ENCODE results near the gene PDE4B.
"Not testable (repeated sequence)": the region's sequence is repeated elsewhere in the genome, so short reads cannot be mapped to it uniquely, and the experiment has no call there.

Gene PDE4B

DNA sequence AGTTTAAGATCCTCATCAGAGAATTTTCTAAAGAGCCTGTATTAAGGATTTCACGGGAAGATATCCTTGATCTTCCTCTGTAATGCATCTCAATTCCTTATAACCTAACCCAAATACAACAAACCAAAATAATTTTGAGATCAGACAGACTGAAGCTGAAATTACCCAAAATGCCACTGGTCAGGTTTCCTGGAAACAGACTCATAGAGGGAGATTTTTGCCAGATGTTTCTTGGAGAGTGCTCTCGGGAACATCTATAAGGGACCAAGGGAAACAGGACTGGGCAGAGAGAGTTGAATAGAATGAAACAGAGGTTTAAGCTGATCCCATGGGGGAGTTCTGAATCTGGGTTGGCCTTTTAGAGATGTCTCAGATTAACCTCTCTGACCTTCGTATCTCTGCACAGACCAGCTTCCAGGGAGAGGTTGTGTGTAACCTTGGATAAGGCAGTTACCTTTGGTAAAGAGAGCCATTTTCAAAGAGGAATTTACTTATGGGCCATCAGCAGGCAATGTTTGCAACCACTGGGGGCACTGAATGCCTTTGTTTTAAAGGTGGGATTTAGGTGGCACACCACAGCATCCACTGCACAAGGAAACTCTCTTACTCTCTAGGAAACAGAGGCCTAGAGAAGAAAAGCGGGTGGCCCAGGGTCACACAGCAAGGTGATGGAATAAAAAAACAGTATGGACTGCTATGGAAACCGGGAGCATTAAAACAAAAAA lies 610.5 kb downstream of the PDE4B start:
- DNase-seq = no peak

DNA sequence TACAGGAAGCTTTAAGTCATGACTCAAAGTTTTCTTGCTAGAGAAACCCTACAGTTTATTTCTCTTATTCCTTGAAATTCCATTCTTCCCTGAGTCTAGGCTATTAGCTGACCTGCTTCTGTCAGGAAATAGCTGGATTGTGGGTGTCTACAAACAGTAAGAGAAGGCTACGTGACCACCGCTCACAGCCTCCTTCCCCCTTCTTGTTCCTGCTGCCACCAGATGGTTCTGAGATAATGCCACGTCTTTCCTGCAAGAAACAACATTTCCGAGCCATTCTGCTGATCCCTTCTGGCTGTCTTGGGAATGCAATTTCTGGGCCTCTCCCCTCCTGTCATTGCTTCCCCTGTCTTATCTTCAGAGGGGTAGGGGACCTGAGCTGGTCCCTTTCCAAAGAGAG lies 612.4 kb downstream of the PDE4B start:
- no peak for DNase-seq

DNA sequence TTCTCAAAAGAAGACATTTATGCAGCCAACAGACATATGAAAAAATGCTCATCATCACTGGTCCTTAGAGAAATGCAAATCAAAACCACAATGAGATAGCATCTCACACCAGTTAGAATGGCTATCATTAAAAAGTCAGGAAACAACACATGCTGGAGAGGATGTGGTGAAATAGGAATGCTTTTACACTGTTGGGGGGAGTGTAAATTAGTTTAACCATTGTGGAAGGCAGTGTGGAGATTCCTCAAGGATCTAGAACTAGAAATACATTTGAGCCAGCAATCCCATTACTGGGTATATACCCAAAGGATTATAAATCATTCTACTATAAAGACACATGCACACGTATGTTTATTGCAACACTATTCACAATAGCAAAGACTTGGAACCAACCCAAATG lies 618.8 kb downstream of the PDE4B start:
- not testable (repeated sequence) for DNase-seq

DNA sequence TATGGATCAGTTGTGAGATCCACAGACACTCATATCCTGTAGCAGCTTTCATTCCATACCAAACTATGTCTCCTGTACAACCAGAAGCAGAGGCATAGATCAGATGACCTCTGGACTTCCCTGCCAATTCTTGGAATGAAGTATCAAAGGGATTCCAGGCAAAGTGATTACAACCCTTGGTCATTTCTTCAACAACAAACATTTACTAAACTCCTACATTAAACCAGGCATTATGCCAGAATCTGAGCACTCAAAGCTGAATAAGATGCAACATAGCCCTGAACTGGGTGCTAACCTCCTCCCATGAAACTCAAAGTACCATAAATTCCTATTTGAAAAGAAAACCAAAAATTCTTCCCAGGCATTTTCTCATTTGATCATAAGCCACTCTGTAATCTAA lies 620.0 kb downstream of the PDE4B start:
- no peak for DNase-seq

DNA sequence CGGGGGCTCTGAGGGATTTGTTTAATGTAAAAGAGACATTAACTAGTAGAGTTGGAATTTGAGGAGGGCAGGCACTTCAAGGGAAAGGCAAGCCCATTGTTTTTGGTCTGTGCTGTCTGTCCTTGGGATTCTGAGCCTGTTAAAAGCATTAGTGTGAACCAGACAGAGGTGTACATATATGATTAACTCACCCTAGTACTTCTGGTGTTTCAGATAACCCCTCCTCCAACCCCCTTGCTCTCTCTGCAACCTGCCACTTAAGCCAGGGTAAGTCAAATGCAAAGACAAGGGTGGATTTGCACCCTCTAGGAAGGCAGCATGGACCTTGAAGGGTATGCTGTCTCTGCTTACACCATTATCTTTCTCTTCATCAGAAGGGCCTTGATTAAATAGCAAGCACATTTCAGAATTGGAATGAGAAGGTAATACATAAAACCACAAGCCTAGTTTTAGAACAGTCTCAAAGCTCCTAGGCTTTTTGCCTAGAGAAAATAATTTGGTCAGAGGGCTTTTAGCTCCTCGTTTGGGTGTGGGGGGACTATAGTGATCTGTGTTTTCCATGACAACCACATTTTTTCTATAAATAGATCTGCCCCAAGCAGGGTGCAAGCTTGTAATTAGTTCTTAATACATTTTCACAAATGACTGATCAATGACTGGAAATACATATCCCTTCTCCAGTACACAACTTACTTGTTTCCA lies 620.6 kb downstream of the PDE4B start:
- DNase-seq = no peak

DNA sequence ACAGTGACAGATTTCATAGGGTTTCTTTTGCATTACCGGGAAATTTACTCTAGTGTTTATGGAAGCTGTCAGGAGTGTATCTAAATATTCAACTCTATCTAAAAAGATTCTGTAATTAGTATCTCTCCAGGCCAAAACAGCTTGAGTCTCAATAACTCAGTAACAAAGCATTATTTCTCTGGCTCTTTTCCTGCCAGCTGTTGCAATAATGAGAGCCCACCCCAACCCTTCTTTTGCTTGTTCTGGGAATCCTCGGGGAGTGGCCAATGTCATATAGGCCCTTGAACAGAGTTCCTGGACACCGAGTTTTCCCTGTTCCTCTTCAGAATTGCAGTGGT lies 621.1 kb downstream of the PDE4B start:
- no peak for DNase-seq

DNA sequence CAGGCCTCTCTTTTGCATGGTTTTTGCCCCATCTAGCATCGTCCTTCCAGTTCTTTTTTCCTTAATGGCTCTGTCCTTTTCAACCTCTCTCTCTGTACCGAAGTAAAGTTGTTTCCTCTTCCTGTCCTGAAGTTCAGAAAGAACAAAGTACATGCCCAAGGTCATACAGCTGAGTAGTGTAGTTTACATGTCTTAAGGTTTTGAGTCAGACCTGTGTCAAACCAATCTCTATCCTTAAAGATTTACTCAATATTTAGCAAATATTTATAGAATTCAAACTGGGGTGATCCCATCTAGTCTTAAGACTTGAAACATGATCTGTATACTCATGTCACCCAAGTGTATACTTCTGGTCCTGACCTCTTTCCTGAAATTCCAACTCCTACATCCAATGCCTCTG lies 622.6 kb downstream of the PDE4B start:
- DNase-seq = no peak

DNA sequence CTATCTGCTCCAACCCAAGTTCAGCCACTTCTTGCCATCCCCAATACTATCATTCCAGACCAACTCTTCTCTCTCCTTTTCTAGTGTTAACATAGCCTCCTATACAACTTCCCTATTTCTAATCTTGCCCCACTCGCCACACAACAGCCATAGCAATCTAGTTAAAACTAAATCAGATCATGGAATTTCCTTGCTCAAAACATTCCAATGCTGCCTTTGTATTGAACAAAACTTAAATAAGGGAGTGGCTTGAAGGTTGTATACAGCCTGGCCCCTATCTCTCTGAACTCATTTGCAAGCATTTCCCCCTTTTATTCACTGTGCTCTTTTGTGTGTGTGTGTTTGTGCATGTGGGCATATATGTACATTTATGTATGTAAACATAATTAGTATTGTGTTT lies 623.2 kb downstream of the PDE4B start:
- no peak for DNase-seq

DNA sequence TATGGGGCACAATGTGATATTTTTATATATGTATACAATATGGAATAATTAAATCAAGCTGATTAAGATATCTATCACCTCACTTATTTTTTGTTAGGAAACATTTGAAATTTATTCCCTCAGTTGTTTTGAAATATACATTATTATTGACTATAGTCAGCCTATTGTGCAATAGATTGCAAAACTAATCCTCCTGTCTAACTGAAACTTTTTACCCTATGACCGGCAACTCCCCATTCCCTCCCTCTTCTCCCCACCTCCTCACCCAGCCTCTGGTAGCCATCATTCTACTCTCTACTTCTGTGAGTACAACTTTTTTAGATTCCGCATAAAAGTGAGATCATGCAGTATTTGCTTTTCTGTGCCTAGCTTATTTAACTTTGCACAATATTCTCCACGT lies 623.6 kb downstream of the PDE4B start:
- no peak for DNase-seq

DNA sequence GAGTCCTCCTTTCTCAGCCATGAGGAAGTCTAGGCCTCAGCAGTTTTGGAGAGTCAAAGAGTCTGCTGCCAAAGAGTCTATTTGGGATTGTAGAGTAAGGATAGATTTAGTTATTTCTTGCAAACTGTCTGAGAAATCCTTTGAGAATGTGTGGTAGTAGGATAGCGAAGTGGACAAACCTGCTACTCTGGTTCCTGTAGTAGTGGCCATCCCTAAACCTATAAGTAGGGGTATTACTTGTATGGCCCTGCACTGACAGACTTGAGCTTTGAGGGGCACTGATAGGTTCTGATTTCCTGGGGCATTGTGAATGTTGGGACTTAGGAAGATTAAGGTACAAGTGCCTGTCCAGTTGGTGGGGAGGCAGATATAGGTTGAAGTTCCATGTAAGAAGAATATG lies 625.3 kb downstream of the PDE4B start:
- no peak for DNase-seq

DNA sequence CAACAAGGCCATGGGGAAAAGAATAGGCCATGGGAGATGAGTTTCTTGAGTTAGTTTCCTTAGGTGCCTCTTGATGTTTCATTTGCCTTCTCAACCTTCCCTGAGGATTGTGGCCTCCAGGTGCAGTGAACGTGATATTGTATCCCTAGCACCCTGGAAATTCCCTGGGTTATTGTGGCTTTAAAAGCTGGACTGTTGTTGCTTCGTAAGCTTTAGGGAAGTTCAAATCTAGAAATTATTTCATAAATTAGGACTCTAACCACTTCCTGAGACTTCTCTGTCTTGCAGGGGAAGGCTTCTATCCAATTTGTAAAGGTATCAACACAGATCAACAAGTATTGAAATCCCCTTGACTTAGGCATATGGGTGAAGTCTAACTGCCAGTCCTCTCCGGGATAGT lies 627.5 kb downstream of the PDE4B start:
- DNase-seq = not testable (repeated sequence)

DNA sequence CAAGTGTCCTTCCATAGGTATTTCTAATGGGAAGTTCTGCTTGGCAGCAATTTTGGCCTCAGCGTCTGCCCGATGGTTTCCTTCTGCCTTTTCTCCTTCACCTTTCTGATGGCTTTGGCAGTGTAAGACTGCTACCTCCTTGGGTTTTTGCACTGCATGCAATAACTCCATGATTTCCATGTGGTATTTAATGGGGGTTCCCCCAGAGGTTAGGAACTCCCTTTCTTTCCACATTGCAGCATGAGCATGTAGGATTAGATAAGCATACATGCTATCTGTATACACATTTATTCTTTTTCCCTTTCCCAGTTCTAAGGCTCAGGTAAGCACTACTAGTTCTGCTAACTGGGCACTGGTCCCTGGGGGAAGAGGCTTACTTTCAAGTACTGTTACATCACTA lies 628.2 kb downstream of the PDE4B start:
- DNase-seq = not testable (repeated sequence)

DNA sequence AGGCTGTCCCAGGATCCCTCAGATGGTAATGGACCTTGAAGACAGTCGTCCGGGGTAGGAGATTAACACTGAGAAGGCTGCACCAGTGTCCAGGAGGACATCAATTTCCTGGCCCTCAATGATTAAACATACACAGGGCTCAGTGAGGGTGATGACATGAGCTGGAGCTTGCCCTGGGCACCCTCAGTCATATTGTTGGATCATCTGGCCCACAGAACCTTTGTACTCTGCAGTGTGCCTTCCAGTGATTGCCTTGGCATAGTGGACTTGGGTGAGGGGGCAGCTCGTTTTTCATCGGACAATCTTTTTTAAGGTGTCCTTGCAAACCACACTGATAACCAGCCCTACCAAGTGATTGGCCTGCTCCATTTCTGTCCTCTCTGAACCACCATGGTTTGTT lies 630.1 kb downstream of the PDE4B start:
- DNase-seq = no peak

All from NCI-H1694 (cell line).